Left hindlimb (tissue), 1 donor: Measurements from ENCODE around the gene SND1.

Source experiments
- DNase-seq: peaks from one replicate; pipeline ENCODE4 v3.0.0-alpha.2; 2018

Gene SND1

DNA sequence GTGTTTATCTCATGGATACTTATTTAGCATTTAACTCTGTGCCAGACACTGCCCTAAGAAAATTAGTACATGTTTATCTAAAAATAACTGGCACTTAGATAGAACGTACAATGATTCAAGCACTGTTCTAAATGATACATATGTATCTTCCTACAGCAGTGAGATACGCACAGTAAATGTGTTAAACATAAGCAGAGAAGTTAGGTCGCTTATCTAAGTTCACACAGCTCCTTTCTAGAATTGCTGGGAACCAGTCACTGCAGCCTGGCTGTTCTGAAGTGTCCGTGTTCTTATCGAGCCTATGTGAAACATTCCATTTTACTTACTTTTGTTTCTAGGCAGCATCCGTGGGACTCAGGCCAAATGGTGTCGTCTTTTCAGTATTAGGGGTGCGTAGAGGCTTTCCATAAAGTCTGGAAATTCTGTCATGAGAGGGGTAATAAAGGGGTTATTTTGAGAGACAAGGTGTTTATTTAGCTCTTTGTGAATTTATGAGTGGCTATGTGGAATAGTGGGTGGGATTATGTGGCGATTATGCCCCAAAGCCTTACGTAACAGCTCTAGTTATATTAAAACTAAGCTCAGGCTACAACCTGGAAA, 186.9 kb downstream of the SND1 start:
- DNase-seq: no peak

DNA sequence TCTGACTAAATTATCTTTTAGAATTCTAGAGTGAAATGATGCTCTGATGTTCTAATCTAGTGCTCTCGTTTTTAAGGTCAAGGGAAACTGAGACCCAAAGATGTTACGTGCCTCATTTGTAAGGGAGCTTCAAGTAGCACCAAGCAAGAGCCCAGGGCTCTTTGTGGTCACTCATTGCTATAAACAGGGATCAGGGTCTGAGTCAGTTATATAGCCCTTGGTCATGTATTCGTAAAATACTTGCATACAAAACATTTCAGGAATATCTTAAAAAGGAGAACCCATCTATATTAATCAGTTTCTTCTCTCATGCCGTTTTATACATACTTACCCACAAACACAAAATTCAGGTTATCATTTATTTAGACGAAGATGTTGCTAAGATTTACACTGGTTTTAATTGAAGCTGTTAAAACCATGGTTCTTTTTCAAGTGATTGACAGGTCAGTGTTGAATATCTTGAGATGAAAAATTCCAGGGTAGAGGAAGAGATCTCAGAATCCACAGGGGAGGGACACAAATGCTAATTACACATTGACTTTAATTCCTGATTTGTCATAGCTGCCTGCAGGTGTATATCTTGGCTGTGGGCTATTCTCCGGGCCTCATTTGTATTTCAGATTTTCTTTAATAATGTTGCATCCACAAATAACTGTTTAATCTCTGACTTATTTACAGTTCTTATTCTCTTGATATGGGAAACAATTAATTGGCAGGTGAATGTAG, 188.4 kb downstream of the SND1 start:
- no peak for DNase-seq

DNA sequence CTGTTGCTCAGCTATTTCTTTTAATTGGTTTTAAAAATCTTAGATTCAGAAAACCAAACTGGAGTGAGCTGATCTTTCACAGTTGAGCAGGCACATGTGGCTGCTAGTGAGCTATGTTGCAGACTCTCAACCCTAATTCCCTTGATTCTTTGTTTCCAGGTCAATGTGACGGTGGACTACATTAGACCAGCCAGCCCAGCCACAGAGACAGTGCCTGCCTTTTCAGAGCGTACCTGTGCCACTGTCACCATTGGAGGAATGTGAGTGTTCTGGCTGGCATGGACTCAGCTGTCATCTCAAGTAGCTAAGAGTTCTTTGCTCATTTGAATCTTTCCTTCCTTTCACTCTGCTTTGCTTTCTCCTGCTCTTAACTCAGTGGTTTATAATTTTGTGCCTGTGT, 192.2 kb downstream of the SND1 start:
- DNase-seq: no peak

DNA sequence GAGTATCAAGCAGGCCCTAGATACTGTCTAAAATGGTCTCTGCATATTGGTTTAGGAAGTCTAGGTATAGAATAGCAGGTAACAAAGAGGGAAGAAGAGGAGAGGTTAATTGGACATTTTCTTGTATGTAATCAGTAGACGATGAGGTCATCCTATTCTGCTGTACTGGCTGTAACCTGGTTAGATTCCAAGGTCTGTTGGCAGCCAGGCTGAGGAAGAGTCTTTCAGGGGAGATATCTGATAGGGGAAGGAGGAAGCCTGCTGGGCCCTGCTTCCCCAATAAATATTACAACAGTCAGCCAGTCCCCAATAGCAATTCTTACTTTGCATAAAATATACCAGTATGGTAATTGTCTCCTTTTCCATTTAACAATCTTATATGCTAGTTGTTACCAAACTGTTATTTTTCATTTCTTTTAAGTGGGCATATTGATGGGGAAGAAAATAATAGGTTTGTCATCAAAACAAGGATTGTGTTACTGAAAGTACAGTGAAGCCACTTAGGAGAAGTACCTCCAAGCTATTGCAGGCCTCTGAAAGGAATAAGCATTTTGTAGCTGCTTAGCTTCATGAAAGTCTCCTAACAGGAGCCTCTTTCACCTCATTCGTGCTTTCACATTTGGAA, 192.8 kb downstream of the SND1 start:
- DNase-seq: no peak

DNA sequence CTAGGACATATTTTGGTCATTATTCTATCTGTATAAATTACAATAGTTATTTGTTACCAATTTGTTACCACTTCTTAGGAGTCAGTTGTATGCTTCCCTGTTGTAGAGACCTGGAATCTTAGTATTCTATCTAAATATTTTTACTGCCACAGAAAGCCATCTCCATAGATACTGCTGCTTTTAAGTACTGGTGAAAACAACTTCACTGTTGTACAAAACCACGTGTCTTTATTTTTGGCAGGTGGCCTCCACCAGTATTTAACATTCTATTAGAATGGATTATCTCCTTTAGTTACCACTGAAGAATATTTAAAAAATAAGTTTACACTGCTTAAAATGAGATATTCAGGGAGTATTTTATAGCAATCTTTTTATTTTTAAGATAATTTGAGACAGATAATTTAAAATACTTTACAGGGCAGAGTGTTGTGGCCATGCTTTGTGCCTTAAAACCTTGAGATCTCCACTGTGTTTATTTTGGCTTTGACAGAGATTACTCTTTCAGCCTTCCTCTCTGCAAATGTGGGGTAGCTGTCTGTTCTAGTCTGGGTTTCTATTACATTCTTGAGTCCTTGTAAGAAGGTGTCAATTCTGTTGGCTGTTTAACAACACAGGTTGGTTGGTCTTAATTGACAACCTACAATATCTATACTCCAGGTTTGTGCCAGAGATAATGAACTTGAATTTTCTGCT, 193.7 kb downstream of the SND1 start:
- no peak for DNase-seq

DNA sequence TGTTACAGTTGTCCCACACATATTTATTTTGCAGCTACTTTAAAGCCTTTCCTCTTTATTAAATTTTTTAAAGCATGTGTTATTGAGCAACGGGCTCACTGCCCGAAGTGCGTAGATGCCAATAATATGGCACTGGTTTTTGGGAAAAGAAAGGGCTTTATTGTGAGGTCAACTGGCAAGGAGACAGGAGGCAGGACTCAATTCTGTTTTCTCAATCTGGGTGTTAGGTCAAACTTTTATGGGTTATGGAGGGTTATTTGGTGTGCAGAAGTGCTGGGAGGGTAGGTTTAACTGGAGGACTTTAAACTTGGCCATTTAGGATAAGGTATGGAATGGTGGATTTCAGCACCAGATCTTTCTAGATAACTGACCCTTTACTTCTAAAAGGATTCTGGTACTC, 195.6 kb downstream of the SND1 start:
- DNase-seq: no peak

DNA sequence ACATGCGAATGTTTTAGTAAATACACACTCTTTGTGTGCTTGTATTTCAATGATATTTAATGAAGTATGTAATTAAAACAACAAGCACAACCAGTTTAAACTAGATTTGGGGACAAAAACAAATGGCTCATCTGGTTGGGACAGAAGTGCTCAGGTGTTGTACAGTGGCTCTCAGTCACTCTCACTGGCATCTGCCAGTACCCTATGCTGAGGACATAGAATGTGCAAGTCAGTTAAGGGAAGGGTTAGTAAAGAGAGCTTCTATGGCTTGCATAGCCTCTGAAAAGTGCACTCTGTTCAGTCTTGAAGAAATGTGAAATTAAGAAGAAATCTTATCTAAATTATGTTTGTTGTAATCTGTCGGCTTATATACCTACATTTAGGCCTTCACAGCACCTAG, 196.2 kb downstream of the SND1 start:
- DNase-seq: no peak

DNA sequence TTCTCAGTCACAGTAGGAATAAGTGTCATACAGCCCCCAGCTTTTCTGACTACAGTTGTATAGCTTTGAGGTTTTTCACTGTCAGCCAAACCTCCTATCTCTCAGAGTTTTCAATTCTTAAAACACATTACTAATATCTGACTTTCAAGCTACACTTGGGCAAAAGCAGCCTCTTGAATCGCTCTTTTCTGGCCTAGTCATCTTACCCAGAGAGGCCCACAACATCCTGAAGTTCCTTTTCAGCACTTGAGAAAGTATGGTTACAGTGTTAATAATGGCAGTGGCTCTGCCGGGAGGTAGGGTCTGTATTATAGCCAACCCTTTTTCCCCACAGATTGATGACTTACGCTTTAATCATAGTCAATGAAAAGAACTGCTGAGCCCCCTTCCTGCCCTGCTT, 198.2 kb downstream of the SND1 start:
- no peak for DNase-seq

DNA sequence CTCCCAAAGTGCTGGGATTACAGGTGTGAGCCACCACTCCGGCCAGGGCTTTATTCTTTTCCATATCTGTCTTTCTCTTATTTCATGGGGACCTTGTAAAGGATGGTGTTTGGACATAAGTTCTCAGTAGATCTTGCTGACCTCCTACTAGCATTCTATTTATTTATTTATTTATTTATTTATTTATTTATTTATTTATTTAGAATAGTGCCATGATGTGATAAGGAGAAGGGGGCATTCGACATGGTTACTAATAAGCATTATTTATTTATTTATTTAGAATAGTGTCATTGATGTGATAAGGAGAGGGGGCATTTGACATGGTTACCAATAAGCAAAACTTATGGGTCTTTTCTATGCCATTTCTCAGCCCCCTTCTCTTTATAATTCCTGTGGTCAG, 202.4 kb downstream of the SND1 start:
- DNase-seq: no peak

DNA sequence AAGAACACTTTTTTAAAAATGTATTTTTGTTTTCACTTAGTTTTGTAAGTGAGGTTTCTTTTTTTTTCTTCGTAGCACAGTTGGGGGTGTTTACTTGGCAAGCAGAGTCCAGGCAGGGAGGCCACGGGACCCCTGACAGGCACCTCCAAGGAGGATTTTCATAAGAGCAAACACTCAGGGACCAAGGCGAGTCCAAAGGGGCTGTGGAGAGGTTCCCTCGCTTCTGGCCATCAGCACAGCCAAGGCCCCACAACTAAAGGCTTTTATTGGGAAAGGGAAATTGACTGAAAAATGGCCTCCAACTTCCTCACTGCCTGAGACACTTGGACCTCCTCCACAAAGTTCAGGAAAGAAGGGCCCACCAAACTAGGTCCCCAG, 205.5 kb downstream of the SND1 start:
- DNase-seq: no peak

DNA sequence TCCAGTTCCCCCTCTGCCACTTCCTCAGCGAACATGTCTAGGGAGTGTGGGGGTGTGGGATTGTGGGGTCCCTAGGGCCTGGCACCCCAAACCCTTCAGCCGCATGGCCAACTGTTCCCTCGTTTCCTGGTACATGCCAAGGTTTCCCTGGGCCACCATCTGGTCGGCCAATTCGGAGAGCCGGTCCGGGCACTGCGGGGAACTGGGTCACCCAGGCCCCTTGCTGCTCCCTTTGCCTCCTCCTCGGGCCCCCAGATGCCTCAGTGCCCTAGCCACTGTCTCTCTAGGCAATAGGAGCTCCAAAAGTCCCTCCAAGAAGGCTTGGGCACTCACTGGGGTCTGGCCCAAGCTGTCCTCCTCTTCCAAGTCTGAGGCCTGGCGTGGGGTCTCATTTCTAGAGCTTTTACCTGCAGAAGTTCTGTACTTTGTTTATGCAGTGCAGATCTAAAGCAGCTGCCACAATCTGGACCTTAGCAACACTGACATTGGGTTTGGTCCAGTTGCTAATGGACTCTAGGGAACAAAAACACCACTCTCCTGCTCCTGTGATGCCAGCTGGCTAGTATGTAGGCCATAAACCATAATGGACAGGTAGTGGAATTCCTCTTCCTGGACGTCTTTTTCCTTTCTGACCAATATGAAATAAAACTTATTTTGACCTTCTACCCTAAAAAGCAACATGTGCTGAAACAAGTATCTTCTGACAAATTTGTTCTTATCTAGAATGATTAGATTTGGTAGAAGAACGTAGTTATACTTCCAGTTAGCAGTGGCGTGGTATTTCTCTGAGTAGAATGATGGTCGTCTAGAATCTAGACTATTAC, 206.3 kb downstream of the SND1 start:
- no peak for DNase-seq

DNA sequence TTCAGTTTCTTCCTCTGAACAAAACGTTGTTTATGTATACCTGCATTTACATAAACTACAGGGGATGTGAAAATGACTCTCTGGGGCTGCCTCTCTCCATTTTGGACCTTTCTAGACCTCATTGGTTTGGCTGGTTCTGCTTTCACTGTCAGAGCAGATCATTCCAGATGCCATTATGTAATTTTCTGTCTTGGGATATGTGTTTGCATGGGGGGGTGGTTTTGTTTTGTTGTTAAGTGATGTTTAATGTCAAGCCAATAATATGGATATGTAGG, 206.9 kb downstream of the SND1 start:
- DNase-seq: no peak

DNA sequence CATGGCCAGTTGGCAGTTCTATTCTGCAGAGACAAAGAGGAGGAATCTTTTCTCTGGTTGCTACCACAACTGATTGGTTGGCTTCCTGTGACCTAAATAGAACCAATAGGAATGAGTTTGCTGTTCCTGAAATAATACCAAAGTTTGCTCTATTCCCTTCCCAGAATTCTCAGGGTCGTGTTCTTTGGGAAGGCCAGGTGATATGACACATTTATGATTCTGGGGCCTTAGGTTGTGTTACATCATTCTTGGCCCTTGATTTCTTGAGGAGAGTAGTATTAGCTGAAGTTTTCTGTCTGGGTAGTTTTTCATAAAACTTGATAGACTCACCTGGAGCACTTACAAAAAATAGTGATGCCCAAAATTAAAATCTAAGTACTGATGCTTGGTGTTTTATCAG, 207.3 kb downstream of the SND1 start:
- DNase-seq: no peak

DNA sequence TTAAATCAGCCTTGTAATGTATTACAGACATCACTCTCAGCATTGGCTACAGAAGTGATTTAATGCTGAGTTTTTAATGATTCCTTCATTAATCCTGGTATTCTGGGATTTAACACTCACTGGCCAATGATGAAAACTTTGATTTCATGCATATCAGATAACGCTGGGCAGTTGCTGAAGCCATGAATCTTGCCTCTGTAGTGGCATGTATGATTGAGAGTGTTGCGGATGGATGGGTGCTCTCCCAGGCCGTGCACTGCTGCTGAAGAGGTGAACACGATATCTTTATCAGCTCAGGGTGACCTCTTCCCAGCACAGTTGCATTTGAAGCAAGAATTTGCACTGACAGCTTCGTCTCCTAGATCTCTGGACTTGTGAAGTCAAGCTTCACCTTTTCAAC, 210.5 kb downstream of the SND1 start:
- no peak for DNase-seq

DNA sequence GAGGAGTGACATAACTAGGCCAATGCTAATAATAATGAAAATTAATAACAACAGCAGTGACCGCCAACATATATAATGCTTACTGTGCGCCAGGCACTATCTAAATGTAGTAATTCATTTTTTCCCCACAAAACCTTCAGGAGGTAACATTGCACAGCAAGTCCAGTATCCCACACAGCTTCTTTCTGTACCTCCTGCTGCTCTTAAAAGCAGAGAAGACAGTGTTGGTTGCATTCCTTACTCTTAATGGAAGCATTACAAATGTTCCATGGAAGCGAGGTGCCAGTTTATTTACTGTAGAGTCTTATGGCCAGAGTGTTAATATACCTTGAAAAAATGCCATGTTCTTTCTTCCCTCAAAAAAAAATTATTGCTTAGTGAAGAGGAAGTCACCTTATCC, 211.1 kb downstream of the SND1 start:
- no peak for DNase-seq

DNA sequence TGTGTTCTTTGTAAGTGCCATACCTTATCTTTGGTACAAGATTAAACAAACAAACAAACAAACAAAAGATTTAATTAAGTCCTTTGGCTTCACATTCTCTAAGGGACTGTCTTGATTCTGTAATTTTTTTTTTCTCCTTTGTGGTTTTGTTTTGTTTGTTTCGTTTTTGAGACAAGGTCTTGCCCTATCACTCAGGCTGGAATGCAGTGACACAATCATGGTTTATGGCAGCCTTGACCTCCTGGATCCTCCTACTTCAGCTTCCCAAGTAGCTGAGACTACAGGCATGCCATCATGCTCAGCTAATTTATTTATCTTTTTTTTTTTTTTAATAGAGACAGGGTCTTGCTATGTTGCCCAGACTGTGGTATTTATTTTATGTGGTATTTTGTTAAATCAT, 213.5 kb downstream of the SND1 start:
- no peak for DNase-seq

DNA sequence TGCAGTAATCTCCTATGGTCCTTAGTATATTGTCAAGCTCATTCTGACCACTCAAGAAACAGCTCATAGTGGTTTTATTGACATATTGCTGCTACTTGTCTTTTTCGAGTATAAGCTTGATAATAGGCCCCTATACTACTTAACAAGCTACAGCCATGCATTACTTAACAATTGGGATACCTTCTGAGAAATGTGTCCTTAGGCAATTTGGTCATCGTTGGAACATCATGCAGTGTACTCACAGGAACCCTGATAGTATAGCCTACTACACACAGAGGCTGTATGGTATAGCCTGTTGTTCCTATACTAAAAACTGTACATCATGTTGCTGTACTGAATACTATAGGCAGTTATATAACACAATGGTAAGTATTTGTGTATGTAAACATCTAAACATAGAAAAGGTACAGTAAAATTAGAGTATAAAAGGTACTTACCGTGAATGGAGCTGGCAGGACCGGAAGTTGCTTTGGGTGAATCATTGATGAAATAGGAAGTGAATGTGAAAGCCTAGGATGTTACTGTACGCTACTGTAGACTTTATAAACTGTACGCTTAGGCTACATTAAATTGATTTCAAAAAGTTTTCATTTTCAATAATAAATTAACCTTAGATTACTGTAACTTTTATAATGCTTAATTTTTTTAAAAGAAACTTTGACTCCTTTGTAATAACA, 218.4 kb downstream of the SND1 start:
- DNase-seq: no peak

DNA sequence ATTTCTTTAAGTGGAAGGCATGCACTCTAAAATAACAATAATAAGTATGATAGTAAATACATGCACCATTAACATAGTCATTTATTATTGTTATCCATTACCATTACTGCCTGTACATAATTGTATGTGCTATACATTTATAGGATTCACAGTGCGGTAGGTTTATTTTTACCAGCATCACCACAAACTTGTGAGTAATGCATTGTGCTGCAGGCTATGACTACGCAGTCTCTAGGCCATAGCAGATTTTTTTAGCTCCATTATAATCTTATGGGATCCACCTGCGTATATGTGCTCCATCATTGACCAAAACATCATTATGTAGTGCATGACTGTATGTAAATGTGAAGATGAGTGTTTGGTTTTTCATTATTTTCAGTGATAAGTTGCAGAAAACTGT, 219.2 kb downstream of the SND1 start:
- no peak for DNase-seq

DNA sequence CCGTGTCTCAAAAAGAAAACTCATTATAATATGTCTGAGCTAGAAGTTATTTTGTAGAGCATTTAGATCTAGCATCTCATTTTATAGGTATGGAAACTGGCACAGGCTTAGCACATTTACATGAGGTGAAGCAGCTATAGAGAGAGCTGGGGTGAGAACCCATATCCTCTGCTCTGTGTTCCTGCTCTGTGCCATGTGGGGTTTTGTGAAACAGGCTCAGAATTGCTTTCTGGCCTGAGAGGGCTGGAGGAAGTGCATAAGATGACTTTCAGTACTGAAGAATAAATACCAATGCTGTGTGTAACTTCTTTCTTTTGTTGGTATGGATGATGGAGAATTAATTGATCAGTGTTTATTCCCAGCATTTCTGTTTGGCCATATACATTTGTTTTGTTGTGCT, 220.1 kb downstream of the SND1 start:
- no peak for DNase-seq

DNA sequence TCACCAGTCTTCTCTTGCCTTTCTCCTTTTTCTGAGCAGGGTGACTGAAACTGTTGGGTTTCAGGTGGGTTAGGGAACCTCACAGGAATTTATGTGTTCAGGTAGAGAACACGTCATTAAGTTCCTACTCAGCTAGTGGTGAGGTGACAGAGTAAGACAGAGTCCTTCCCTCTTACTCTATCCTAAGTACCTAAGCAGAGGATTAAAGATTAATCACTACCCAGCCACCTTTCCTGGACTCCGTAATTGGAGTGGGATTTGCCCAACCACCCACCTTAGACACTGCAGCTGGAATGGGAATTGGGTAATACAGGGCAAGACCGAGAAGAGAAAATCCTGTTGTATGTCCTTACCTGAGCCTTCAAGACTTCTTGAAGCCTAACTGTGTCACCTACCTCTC, 221.2 kb downstream of the SND1 start:
- DNase-seq: no peak

DNA sequence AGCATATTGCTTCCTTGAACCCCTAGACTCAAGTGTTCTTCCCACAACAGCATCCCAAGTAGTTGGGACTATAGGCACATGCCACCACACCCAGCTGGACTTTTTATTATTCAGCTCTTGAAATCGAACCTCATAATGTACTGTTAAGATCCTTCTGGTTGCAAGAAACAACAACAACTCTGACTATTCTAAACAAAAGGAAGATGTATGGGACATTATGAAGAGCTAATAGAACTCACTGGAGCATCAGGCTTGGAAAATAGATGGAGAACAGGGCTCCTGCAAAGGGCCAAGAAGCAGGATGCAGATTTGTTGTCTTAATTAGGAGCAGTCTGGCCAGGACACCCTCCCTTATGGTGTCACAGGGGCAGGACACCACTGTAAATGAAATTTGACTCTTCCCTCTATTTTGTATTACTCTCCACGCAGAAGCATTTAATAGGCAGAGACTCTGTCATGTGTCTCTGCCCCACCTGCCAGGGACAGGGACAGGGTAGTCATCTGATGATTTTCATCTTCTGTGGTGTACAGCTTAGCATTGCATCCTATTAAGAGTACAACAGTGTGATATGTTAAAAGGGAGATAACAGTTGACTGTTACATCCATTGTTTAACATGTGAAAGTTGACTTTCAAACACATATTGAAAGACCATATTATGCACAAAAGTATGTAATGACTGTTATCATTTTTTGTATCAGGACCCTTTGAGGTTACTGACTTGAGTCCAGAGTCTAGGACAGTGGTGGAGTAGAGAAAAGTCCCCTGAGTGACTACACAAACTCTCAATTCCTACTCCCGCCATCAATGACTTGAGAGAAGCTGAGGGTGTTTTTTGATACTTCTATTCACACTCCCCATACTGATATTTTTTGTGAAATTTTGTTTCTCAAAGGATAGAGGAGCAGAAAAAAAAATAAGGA, 222.0 kb downstream of the SND1 start:
- no peak for DNase-seq
